Sigmoid colon (tissue), 4 donors: Measurements from ENCODE around the gene CD247.

Experiments used
- POLR2A ChIP-seq, 2 donors: fragments of 450-650 bp; IDR thresholded peaks; one replicate each; pipeline ENCODE4 v1.6.1; 2016; ENCODE audit warnings: antibody characterized with exemption in 2 of 2, mild to moderate bottlenecking in 2 of 2, moderate library complexity in 2 of 2
- POLR2AphosphoS5 ChIP-seq, 4 donors: sonication (generic); formaldehyde crosslinking; IDR thresholded peaks; one replicate each; pipeline ENCODE4 v1.6.1; 2017; ENCODE audit warnings: antibody characterized with exemption in 4 of 4
- TF ChIP-seq, protein P1 (sequence below), 4 experiments: fragments of 450-650 bp in 3 of 4; fragments of 200-600 bp in 1 of 4; IDR thresholded peaks; one replicate each; pipeline ENCODE4 v1.5.1; 2016 to 2019; ENCODE audit warnings: antibody characterized with exemption in 4 of 4, mild to moderate bottlenecking in 3 of 4, moderate library complexity in 2 of 4

GRCh38 chr1:167517535-167518330 lies 596 bp downstream of the CD247 start:
- TF ChIP-seq, protein P1, sequence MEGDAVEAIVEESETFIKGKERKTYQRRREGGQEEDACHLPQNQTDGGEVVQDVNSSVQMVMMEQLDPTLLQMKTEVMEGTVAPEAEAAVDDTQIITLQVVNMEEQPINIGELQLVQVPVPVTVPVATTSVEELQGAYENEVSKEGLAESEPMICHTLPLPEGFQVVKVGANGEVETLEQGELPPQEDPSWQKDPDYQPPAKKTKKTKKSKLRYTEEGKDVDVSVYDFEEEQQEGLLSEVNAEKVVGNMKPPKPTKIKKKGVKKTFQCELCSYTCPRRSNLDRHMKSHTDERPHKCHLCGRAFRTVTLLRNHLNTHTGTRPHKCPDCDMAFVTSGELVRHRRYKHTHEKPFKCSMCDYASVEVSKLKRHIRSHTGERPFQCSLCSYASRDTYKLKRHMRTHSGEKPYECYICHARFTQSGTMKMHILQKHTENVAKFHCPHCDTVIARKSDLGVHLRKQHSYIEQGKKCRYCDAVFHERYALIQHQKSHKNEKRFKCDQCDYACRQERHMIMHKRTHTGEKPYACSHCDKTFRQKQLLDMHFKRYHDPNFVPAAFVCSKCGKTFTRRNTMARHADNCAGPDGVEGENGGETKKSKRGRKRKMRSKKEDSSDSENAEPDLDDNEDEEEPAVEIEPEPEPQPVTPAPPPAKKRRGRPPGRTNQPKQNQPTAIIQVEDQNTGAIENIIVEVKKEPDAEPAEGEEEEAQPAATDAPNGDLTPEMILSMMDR (IDR thresholded peaks at IDR 0.05), result no peak
- TF ChIP-seq POLR2AphosphoS5 (IDR thresholded peaks at IDR 0.05), result no peak
- no peak for TF ChIP-seq POLR2A (IDR thresholded peaks at IDR 0.05)
